ENCODE results near the gene AKAP1. TPM values are rescaled to one million over a fixed set of nuclear protein-coding genes. Genes with fewer than 3 reads are reported as not detected.

Gene AKAP1
- total RNA-seq, 2 experiments from 2014 or later = 27.3 to 28.6 TPM

GRCh38 chr17:57067162-57067561 is 17.9 kb upstream of the AKAP1 start:
- Mint-ChIP-seq H3K4me1 (ENCODE audit: low read depth) (no peaks in the 10 kb centered on the region), H3K9me3 (no peaks in the 10 kb centered on the region), H3K4me3 (no peak overlapping the region), H3K36me3 (ENCODE audit: low read depth) (no peaks in the 10 kb centered on the region), H3K27me3 (peaks cover 2% of the 10 kb centered on the region), H3K27ac (no peak overlapping the region)
- no peak for TF ChIP-seq CTCF (IDR thresholded peaks at IDR 0.05)
- DNase-seq (no peak), ATAC-seq (no peak)
- intact Hi-C loops (cut with micrococcal nuclease) = no loop called here
- ChIA-PET CTCF (no interaction called here), POLR2A (no interaction called here)

- no peak overlapping the region for H3K4me3 Mint-ChIP-seq
- no peaks in the 10 kb centered on the region for H3K4me1 Mint-ChIP-seq (ENCODE audit: low read depth)
- H3K27me3 Mint-ChIP-seq = peaks cover 2% of the 10 kb centered on the region
- no peaks in the 10 kb centered on the region for H3K9me3 Mint-ChIP-seq
- intact Hi-C loops (cut with micrococcal nuclease) = no loop called here
- no peak for TF ChIP-seq CTCF (IDR thresholded peaks at IDR 0.05)
- no peak for ATAC-seq
- H3K27ac Mint-ChIP-seq = no peak overlapping the region
- ChIA-PET POLR2A (interaction anchor here (0.6 kb wide), 1 partner anchor 51 kb away, joined by 3 read pairs; no protein-coding TSS in a partner anchor), CTCF (no interaction called here)
- no peak for DNase-seq
- H3K36me3 Mint-ChIP-seq (ENCODE audit: low read depth) = no peaks in the 10 kb centered on the region
Measured at GRCh38 chr17:57067781-57068180, 17.3 kb upstream of the AKAP1 start.

GRCh38 chr17:57068222-57068658 is 16.8 kb upstream of the AKAP1 start:
- CTCF ChIA-PET = no interaction called here

GRCh38 chr17:57068707-57069106 is 16.3 kb upstream of the AKAP1 start:
- no peak for ATAC-seq
- intact Hi-C loops (cut with micrococcal nuclease) = no loop called here

More at GRCh38 chr17:57068222-57068658, 16.8 kb upstream of the AKAP1 start:
- ATAC-seq = peak; percentile 27
- intact Hi-C loops (cut with micrococcal nuclease) = no loop called here
- Mint-ChIP-seq H3K36me3 (ENCODE audit: low read depth) (no peaks in the 10 kb centered on the region), H3K27me3 (peaks cover 2% of the 10 kb centered on the region), H3K4me1 (ENCODE audit: low read depth) (no peaks in the 10 kb centered on the region), H3K9me3 (no peaks in the 10 kb centered on the region), H3K4me3 (no peak overlapping the region), H3K27ac (no peak overlapping the region)
- DNase-seq = peak; percentile 31
- POLR2A ChIA-PET = interaction anchor here (0.6 kb wide), 2 partner anchors 52 to 107 kb away, joined by 3 read pairs; partner anchors contain the start of gene COIL
- no peak for TF ChIP-seq CTCF (IDR thresholded peaks at IDR 0.05)

More at GRCh38 chr17:57068707-57069106, 16.3 kb upstream of the AKAP1 start:
- CTCF ChIA-PET = no interaction called here
- Mint-ChIP-seq H3K27ac (no peak overlapping the region), H3K9me3 (no peaks in the 10 kb centered on the region), H3K4me3 (no peak overlapping the region), H3K27me3 (peaks cover 2% of the 10 kb centered on the region), H3K36me3 (ENCODE audit: low read depth) (no peaks in the 10 kb centered on the region), H3K4me1 (ENCODE audit: low read depth) (no peaks in the 10 kb centered on the region)
- no peak for DNase-seq
- POLR2A ChIA-PET = interaction anchor here (0.6 kb wide), 3 partner anchors 53 to 1077 kb away, joined by 3 read pairs; partner anchors contain the start of gene COIL
- no peak for TF ChIP-seq CTCF (IDR thresholded peaks at IDR 0.05)
